ENCODE measurements around the gene FCHSD2. TPM values are rescaled to one million over a fixed set of nuclear protein-coding genes. Genes with fewer than 3 reads are reported as not detected.

FCHSD2 gene
- polyA plus RNA-seq, 1 donor (not counting 4 experiments of a cell fraction or from before 2014, with no cell fraction given), result 14.2 TPM

GRCh38 chr11:72834905-72835304, 307.2 kb downstream of the FCHSD2 start:
- dilution Hi-C loops (cut with MboI; ENCODE audit: extremely low pct_ligation_motif_present, low sequenced_read_pairs), result no loop called here

GRCh38 chr11:72833811-72834493, 308.2 kb downstream of the FCHSD2 start:
- no peak overlapping the region for H3K4me3 ChIP-seq (ENCODE audit: control insufficient read depth in 2 of 3, extremely low read depth in 1 of 3, insufficient read depth in 2 of 3, low read depth in 1 of 3, low read length in 3 of 3)
- peaks cover 25% of the 10 kb centered on the region for H3K4me1 ChIP-seq (ENCODE audit: control insufficient read depth, extremely low read depth, insufficient read depth, low read length)
- no peak overlapping the region for H3K9ac ChIP-seq (ENCODE audit: control insufficient read depth, extremely low read depth, insufficient read depth, low read length)
- H2AFZ ChIP-seq (ENCODE audit: control insufficient read depth, low read length), result no peak overlapping the region
- no peaks in the 10 kb centered on the region for H3K9me1 ChIP-seq (ENCODE audit: control insufficient read depth, extremely low read depth, insufficient read depth, low read length)
- no peaks in the 10 kb centered on the region for H4K20me1 ChIP-seq (ENCODE audit: control insufficient read depth, extremely low read depth, insufficient read depth, low read length)
- peaks cover 0 to 5% of the 10 kb centered on the region in 2 experiments for H3K36me3 ChIP-seq (ENCODE audit: control insufficient read depth in 2 of 2, extremely low read depth in 1 of 2, insufficient read depth in 2 of 2, low read length in 2 of 2)
- H3K79me2 ChIP-seq (ENCODE audit: control insufficient read depth, insufficient read depth, low read length), result no peaks in the 10 kb centered on the region
- no peaks in the 10 kb centered on the region for H3K9me3 ChIP-seq (ENCODE audit: control insufficient read depth, low read depth, low read length)
- FAIRE-seq (no peak), DNase-seq (ENCODE audit: low read depth, low spot score) (no peak)
- dilution Hi-C loops (cut with MboI; ENCODE audit: extremely low pct_ligation_motif_present, low sequenced_read_pairs), result no loop called here
- H3K27ac ChIP-seq (ENCODE audit: control insufficient read depth, insufficient read depth, low read length), result no peak overlapping the region
- TF ChIP-seq EZH2 (IDR thresholded peaks at IDR 0.05; ENCODE audit: low read length), result no peak
- no peak for TF ChIP-seq CTCF (optimal IDR thresholded peaks at IDR 0.05 in 1 of 3, IDR thresholded peaks at IDR 0.05 in 1 of 3, conservative IDR thresholded peaks at IDR 0.05 in 1 of 3; ENCODE audit: extremely low read depth in 1 of 3, insufficient read depth in 2 of 3, low read length in 3 of 3)
- H3K27me3 ChIP-seq (ENCODE audit: control insufficient read depth, extremely low read depth, insufficient read depth, low read length), result no peaks in the 10 kb centered on the region
- H3K4me2 ChIP-seq (ENCODE audit: control insufficient read depth, extremely low read depth, insufficient read depth, low read depth, low read length), result no peak overlapping the region

More at GRCh38 chr11:72834905-72835304, 307.2 kb downstream of the FCHSD2 start:
- Histone ChIP-seq H3K36me3 (ENCODE audit: control insufficient read depth in 2 of 2, extremely low read depth in 1 of 2, insufficient read depth in 2 of 2, low read length in 2 of 2) (peaks cover 0 to 4% of the 10 kb centered on the region in 2 experiments), H3K27me3 (ENCODE audit: control insufficient read depth, extremely low read depth, insufficient read depth, low read length) (no peaks in the 10 kb centered on the region), H3K27ac (ENCODE audit: control insufficient read depth, insufficient read depth, low read length) (no peak overlapping the region), H3K4me1 (ENCODE audit: control insufficient read depth, extremely low read depth, insufficient read depth, low read length) (peaks cover 30% of the 10 kb centered on the region), H3K4me2 (ENCODE audit: control insufficient read depth, extremely low read depth, insufficient read depth, low read depth, low read length) (no peak overlapping the region), H3K9me3 (ENCODE audit: control insufficient read depth, low read depth, low read length) (no peaks in the 10 kb centered on the region), H3K9ac (ENCODE audit: control insufficient read depth, extremely low read depth, insufficient read depth, low read length) (no peak overlapping the region), H4K20me1 (ENCODE audit: control insufficient read depth, extremely low read depth, insufficient read depth, low read length) (no peaks in the 10 kb centered on the region), H3K4me3 (ENCODE audit: control insufficient read depth in 2 of 3, extremely low read depth in 1 of 3, insufficient read depth in 2 of 3, low read depth in 1 of 3, low read length in 3 of 3) (no peak overlapping the region), H2AFZ (ENCODE audit: control insufficient read depth, low read length) (no peak overlapping the region), H3K9me1 (ENCODE audit: control insufficient read depth, extremely low read depth, insufficient read depth, low read length) (no peaks in the 10 kb centered on the region), H3K79me2 (ENCODE audit: control insufficient read depth, insufficient read depth, low read length) (no peaks in the 10 kb centered on the region)
- FAIRE-seq (no peak), DNase-seq (ENCODE audit: low read depth, low spot score) (no peak)
- TF ChIP-seq EZH2 (IDR thresholded peaks at IDR 0.05; ENCODE audit: low read length), result no peak
- no peak for TF ChIP-seq CTCF (optimal IDR thresholded peaks at IDR 0.05 in 1 of 3, IDR thresholded peaks at IDR 0.05 in 1 of 3, conservative IDR thresholded peaks at IDR 0.05 in 1 of 3; ENCODE audit: extremely low read depth in 1 of 3, insufficient read depth in 2 of 3, low read length in 3 of 3)
